ENCODE data around the gene TTC21B. TPM values are rescaled to one million over a fixed set of nuclear protein-coding genes. Genes with fewer than 3 reads are reported as not detected.

Gene TTC21B
- total RNA-seq, 1 donor from 2014 or later = 21.7 TPM

DNA sequence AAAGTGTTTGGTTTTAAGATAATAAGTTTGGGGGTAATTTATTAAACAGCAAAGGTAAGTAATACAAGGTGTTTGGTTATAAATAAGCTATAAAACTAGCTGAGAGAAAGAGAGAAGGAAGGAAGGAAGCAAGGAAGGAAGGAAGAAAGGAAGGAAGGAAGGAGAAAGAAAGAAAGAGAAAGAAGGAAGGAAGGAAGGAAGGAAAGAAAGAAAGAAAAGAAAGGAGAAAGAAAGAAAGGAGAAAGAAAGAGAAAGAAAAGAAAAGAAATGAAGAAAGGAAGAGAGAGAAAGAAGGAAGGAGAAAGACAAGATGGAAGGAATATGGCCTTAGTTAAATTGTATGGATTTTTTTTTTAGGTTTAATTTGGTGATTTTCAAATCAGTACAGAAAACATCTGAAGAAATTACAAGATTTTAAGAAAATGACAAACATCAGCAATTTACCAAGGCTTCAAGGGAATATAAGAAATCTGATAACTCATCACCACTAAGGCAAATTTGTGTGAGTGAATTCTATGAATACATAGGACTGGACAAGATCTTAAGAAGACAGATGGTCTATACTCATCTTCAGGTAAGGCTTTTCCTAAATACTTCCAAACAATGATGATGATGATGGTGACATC, 113.1 kb downstream of the TTC21B start:
- Histone ChIP-seq H3K36me3 (no peaks in the 10 kb centered on the region), H3K4me3 (no peak overlapping the region), H3K9me3 (no peaks in the 10 kb centered on the region), H3K27ac (no peak overlapping the region), H3K27me3 (no peaks in the 10 kb centered on the region), H3K4me1 (no peaks in the 10 kb centered on the region)
- intact Hi-C loops (cut with DNase I) = no loop called here
- no peak for ATAC-seq
- TF ChIP-seq, protein P1, sequence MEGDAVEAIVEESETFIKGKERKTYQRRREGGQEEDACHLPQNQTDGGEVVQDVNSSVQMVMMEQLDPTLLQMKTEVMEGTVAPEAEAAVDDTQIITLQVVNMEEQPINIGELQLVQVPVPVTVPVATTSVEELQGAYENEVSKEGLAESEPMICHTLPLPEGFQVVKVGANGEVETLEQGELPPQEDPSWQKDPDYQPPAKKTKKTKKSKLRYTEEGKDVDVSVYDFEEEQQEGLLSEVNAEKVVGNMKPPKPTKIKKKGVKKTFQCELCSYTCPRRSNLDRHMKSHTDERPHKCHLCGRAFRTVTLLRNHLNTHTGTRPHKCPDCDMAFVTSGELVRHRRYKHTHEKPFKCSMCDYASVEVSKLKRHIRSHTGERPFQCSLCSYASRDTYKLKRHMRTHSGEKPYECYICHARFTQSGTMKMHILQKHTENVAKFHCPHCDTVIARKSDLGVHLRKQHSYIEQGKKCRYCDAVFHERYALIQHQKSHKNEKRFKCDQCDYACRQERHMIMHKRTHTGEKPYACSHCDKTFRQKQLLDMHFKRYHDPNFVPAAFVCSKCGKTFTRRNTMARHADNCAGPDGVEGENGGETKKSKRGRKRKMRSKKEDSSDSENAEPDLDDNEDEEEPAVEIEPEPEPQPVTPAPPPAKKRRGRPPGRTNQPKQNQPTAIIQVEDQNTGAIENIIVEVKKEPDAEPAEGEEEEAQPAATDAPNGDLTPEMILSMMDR (IDR thresholded peaks at IDR 0.05) = no peak
- no peak for DNase-seq

DNA sequence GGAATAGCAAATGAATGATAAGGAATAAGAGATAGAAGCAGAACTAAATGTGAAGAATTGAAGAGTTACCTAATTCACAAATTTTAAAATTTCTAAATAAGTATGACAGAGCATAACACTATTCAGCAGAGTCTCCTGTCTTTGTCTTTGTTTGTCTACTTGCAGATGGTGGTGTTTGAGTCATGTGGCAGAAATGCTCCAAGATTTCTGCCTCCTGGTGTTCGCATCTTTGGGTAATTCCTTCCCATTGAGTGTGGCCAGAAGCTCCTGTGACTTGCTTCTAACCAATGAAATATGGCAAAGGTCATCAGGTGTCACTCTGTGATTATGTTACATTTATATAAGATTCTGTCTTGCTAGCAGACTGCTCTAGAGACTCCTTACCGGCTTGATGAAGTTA, 114.0 kb downstream of the TTC21B start:
- TF ChIP-seq, protein P1 (IDR thresholded peaks at IDR 0.05) = no peak
- Histone ChIP-seq H3K4me3 (no peak overlapping the region), H3K27me3 (no peaks in the 10 kb centered on the region), H3K4me1 (no peaks in the 10 kb centered on the region), H3K9me3 (no peaks in the 10 kb centered on the region), H3K36me3 (no peaks in the 10 kb centered on the region), H3K27ac (no peak overlapping the region)
- DNase-seq (no peak), ATAC-seq (no peak)
- intact Hi-C loops (cut with DNase I) = no loop called here

DNA sequence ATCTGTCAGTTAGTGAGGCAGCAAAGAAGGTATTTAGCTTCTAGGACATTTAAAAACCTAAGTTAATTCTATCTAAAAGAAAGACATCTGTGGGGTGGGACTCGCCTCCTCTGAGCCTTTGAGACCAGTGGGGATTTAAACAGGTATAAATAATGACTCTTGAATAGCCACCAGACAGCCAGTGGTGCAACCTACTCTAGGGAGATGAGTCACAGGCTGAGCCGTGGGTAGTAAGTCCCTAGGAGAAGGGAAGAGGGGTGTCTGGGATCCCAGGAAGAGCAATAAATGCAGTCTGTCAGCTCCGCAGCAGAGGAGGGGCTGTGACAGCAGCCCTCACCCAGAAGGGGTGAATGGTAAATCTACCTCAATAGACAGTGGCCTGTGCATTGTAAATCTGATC, 116.5 kb downstream of the TTC21B start:
- H3K4me1 ChIP-seq = no peaks in the 10 kb centered on the region
- DNase-seq (no peak), ATAC-seq (no peak)
- no peaks in the 10 kb centered on the region for H3K9me3 ChIP-seq
- no peak overlapping the region for H3K4me3 ChIP-seq
- no peaks in the 10 kb centered on the region for H3K27me3 ChIP-seq
- TF ChIP-seq, protein P1 (IDR thresholded peaks at IDR 0.05) = no peak
- no peaks in the 10 kb centered on the region for H3K36me3 ChIP-seq
- H3K27ac ChIP-seq = no peak overlapping the region
- intact Hi-C loops (cut with DNase I) = no loop called here

DNA sequence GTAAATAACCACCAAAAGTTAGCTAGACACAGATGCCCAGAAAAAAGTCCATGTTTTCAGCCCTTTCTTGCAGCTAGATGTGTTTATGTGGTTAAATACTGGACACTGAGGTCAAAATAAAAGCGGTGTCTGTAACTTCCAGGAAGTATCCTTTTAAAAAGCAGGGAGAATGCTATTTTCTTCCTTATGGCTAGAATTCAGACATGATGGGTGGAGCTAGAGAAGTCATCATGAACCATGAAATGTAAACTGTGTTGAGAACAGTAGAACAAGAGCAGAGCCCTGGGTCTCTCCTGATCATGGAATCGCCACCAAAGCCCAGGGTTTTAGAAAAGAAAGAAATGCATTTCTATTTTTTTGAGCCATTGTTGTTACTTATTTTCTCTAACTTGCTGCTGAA, 118.2 kb downstream of the TTC21B start:
- DNase-seq (no peak), ATAC-seq (no peak)
- intact Hi-C loops (cut with DNase I) = no loop called here
- no peak overlapping the region for H3K27ac ChIP-seq
- H3K9me3 ChIP-seq = no peaks in the 10 kb centered on the region
- no peak overlapping the region for H3K4me3 ChIP-seq
- TF ChIP-seq, protein P1 (IDR thresholded peaks at IDR 0.05) = no peak
- no peaks in the 10 kb centered on the region for H3K36me3 ChIP-seq
- no peaks in the 10 kb centered on the region for H3K4me1 ChIP-seq
- no peaks in the 10 kb centered on the region for H3K27me3 ChIP-seq

DNA sequence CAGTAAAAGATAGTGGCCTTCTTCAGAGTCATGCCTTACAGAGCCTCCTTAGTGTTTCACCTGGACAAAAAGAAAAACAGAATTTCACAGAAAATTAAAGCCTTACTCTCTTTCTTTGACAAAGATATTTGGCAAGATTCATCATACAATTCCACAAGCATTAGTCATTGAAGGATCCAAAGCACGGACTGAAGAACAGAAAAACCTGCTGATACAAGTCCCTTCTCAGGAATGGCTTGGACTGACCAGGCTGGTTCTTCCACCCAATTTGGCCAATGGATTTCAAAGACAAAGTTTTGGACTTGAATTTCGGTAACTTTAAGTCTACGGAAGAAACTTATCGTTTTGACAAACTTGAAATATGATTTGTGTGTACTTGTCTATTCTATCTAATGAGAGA, 120.4 kb downstream of the TTC21B start:
- intact Hi-C loops (cut with DNase I) = no loop called here
- DNase-seq (no peak), ATAC-seq (no peak)

More for the DNA sequence above, 120.4 kb downstream of the TTC21B start:
- H3K4me3 ChIP-seq = no peak overlapping the region
- no peaks in the 10 kb centered on the region for H3K4me1 ChIP-seq
- no peaks in the 10 kb centered on the region for H3K27me3 ChIP-seq
- H3K27ac ChIP-seq = no peak overlapping the region
- no peaks in the 10 kb centered on the region for H3K9me3 ChIP-seq
- no peaks in the 10 kb centered on the region for H3K36me3 ChIP-seq
- TF ChIP-seq, protein P1 (IDR thresholded peaks at IDR 0.05) = no peak
